ENCODE data around the gene LTBP4.

Gene LTBP4

GRCh38 chr19:40662925-40663694 lies 61.9 kb downstream of the LTBP4 start:
- no peak for DNase-seq (ENCODE audit: low read depth)

GRCh38 chr19:40663695-40664692 lies 62.8 kb downstream of the LTBP4 start:
- DNase-seq (ENCODE audit: low read depth): no peak

- no peak for DNase-seq (ENCODE audit: low read depth)
Observed at GRCh38 chr19:40666803-40667438, 65.8 kb downstream of the LTBP4 start.

DNA sequence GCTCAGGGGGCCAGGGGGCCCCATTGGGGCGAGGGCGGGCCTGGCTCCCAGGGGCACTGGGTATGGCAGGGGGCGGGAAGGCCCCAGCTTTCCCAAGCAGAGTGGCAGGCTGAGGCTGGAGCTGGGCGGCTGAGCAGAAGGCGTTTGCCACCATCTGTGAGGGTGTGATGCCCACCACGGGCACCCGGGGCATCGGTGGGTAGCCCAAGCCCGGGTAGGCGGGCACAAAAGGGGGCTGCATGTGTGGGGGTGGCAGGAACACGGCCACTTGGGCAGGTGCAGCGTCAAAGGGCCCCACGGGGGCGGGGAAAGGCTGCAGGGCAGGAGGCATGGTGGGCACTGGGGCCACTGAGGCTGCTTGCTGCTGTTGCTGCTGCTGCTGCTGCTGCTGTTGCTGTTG lies 66.4 kb downstream of the LTBP4 start:
- DNase-seq (ENCODE audit: low read depth): no peak

DNA sequence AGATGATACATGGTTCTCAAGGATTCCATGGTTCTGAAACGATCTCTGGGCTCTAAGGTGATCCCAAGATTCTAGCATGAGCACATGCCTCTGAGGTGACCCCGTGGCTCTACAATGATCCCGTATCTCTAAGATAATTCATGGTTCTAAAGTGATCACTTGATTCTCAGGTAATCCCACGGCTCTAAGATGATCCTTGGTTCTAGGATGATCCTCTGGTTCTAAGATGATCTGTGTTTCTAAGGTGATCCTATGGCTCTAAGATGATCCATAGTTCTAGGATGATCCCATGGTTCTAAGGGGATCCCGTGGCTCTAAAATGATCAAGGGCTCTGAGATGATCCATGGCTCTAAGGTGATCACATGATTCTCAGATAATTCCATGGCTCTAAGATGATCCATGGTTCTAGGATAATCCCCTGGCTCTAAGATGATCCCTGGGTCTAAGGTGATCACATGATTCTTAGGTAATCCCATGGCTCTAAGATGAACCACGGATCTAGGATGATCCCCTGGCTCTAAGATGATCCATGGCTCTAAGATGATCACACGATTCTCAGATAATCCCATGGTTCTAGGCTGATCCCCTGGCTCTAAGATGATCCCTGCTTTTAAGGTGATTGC lies 67.9 kb downstream of the LTBP4 start:
- DNase-seq (ENCODE audit: low read depth): no peak

GRCh38 chr19:40671404-40671803 lies 70.2 kb downstream of the LTBP4 start:
- no peak for DNase-seq (ENCODE audit: low read depth)

DNA sequence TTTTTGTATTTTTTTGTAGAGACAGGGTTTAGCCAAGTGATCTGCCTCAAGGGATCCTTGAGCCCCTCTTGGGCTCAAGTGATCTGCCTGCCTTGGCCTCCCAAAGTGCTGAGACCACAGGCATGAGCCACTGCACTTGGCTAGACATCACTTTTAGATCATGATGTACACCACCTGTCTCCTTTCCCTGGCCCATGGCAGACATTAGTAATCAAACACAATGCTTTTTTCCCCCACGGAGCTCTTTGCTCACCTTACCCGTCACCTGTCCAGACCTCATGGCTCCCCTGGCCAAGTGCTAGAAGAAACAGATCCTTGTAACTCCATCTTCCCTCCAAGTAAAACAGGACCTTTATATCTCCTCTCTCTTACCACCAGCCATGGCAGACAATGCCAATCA lies 70.9 kb downstream of the LTBP4 start:
- DNase-seq (ENCODE audit: low read depth): no peak

- DNase-seq (ENCODE audit: low read depth): no peak
Observed at GRCh38 chr19:40672573-40673299, 71.6 kb downstream of the LTBP4 start.

DNA sequence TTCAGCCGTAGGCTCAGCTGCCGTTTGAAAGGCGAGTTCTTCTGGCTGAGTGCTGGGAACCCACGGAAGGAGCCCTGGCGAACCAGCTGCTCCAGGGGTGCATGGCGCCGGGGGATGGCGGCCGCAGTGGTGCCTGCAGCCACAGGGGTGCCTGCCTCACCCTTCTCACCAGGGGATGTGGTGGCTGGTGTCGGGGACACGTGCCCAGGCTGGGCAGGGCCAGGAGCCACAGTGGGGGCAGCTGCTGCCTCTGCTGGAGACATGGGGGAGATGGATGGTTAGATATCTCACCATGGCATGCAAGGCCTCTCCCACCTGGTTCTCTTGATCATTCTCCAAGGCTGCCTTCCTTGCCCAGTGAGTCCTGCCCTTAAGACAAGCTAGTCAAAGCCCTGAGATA lies 72.2 kb downstream of the LTBP4 start:
- no peak for DNase-seq (ENCODE audit: low read depth)

DNA sequence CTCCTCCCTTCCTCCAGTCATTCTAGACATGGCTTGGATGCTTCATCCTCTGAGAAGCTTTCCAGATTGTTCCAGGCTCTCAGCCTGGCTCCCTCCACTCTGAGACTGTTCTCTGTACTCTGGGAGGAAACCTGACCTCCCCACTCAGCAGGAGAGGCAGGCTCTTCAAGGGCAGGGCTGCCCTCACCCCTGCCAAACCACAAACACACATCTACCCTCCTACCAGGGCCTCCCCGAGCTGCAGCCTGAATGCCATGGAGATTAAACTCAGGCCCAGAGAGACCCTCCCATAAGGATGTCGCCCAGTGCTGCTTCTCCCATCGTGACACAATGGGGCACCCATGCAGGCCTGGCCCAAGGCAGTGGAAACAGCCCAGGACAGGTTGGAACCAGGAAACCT lies 73.1 kb downstream of the LTBP4 start:
- DNase-seq (ENCODE audit: low read depth): no peak

- no peak for DNase-seq (ENCODE audit: low read depth)
Observed at GRCh38 chr19:40677156-40677555, 76.0 kb downstream of the LTBP4 start.
